ENCODE results near the gene PGAP2.
"Not testable (repeated sequence)": the region's sequence is repeated elsewhere in the genome, so short reads cannot be mapped to it uniquely, and the experiment has no call there.

PGAP2 gene

GRCh38 chr11:3807909-3808860 is at the start of gene PGAP2:
PGAP2 (plus strand) TSS chr11:3808560; CDS start chr11:3811260, 2,700 bp downstream.
- H3K27ac ChIP-seq, result peak within 1 kb of the TSS; percentile 84
- H3K9me3 ChIP-seq, result no peaks in the 10 kb centered on the region
- peak within 1 kb of the TSS; percentile 87 to 95 for H3K4me3 ChIP-seq (ENCODE audit: low read depth in 1 of 2, low read length in 1 of 2)
- TF ChIP-seq CTCF (IDR thresholded peaks at IDR 0.05), result peak; percentile 86
- peaks cover 12% of the 10 kb centered on the region for H3K36me3 ChIP-seq
- no peaks in the 10 kb centered on the region for H3K27me3 ChIP-seq
- peaks cover 16% of the 10 kb centered on the region in 2 experiments for H3K4me1 ChIP-seq (ENCODE audit: control insufficient read depth in 1 of 2, insufficient read depth in 1 of 2, low read depth in 1 of 2, low read length in 1 of 2)

- Histone ChIP-seq H3K4me1 (ENCODE audit: control insufficient read depth in 1 of 2, insufficient read depth in 1 of 2, low read depth in 1 of 2, low read length in 1 of 2) (no peaks in the 10 kb centered on the region), H3K36me3 (peaks cover 100% of the 10 kb centered on the region), H3K4me3 (ENCODE audit: low read depth in 1 of 2, low read length in 1 of 2) (no peak overlapping the region), H3K9me3 (no peaks in the 10 kb centered on the region), H3K27me3 (no peaks in the 10 kb centered on the region), H3K27ac (no peak overlapping the region)
- no peak for TF ChIP-seq CTCF (IDR thresholded peaks at IDR 0.05)
Measured at GRCh38 chr11:3764266-3764665, 44.1 kb upstream of the PGAP2 start.

- peaks cover 100% of the 10 kb centered on the region for H3K36me3 ChIP-seq
- H3K4me3 ChIP-seq (ENCODE audit: low read depth in 1 of 2, low read length in 1 of 2); H3K9me3 ChIP-seq; H3K4me1 ChIP-seq (ENCODE audit: control insufficient read depth in 1 of 2, insufficient read depth in 1 of 2, low read depth in 1 of 2, low read length in 1 of 2); H3K27me3 ChIP-seq; H3K27ac ChIP-seq: not testable (repeated sequence)
Measured at GRCh38 chr11:3766836-3767235, 41.5 kb upstream of the PGAP2 start.

- H3K4me1 ChIP-seq (ENCODE audit: control insufficient read depth in 1 of 2, insufficient read depth in 1 of 2, low read depth in 1 of 2, low read length in 1 of 2), result no peaks in the 10 kb centered on the region
- no peak overlapping the region for H3K4me3 ChIP-seq (ENCODE audit: low read depth in 1 of 2, low read length in 1 of 2)
- TF ChIP-seq CTCF (IDR thresholded peaks at IDR 0.05), result no peak
- peaks cover 100% of the 10 kb centered on the region for H3K36me3 ChIP-seq
- H3K27me3 ChIP-seq, result no peaks in the 10 kb centered on the region
- no peaks in the 10 kb centered on the region for H3K9me3 ChIP-seq
- H3K27ac ChIP-seq, result peak overlapping the region; percentile 42
Measured at GRCh38 chr11:3767536-3767935, 40.8 kb upstream of the PGAP2 start.

- H3K9me3 ChIP-seq, result no peaks in the 10 kb centered on the region
- peaks cover 100% of the 10 kb centered on the region for H3K36me3 ChIP-seq
- H3K27ac ChIP-seq, result no peak overlapping the region
- no peak overlapping the region for H3K4me3 ChIP-seq (ENCODE audit: low read depth in 1 of 2, low read length in 1 of 2)
- no peaks in the 10 kb centered on the region for H3K27me3 ChIP-seq
- no peak for TF ChIP-seq CTCF (IDR thresholded peaks at IDR 0.05)
- no peaks in the 10 kb centered on the region for H3K4me1 ChIP-seq (ENCODE audit: control insufficient read depth in 1 of 2, insufficient read depth in 1 of 2, low read depth in 1 of 2, low read length in 1 of 2)
Measured at GRCh38 chr11:3773180-3773579, 35.2 kb upstream of the PGAP2 start.

GRCh38 chr11:3775736-3776406 is 32.5 kb upstream of the PGAP2 start:
- H3K36me3 ChIP-seq, result peaks cover 95% of the 10 kb centered on the region
- H3K27ac ChIP-seq, result no peak overlapping the region
- peaks cover 4% of the 10 kb centered on the region in 2 experiments for H3K4me1 ChIP-seq (ENCODE audit: control insufficient read depth in 1 of 2, insufficient read depth in 1 of 2, low read depth in 1 of 2, low read length in 1 of 2)
- H3K9me3 ChIP-seq, result no peaks in the 10 kb centered on the region
- H3K27me3 ChIP-seq, result no peaks in the 10 kb centered on the region
- TF ChIP-seq CTCF (IDR thresholded peaks at IDR 0.05), result no peak
- H3K4me3 ChIP-seq (ENCODE audit: low read depth in 1 of 2, low read length in 1 of 2), result no peak overlapping the region

All from neutrophil (primary cell).